Suppressor macrophage treated with lipopolysaccharide for 4 hours (primary cell): ENCODE data around the gene EPB41L2.
"Not testable (repeated sequence)": the region's sequence is repeated elsewhere in the genome, so short reads cannot be mapped to it uniquely, and the experiment has no call there.

ENCODE experiments used
- DNase-seq: peaks from one replicate; pipeline ENCODE4 v3.0.0-alpha.2; 2020

Gene EPB41L2

DNA sequence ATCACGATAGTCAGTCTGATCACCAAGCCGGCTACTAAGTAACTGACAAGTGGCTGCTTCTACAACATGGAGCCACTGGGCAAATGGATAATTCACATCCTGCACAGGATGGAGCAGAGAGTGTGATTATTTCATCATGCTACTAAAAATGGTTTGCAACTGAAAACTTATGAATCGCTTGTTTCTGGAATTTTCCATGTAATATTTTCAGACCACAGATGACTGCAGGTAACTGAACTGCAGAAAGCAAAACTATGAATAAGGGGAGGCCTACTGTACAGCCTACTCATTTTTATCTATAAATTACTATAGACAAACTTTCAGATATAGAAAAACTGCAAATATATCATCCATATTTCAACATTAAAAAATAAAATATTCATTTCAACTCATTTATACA, 91.5 kb downstream of the EPB41L2 start:
- no peak for DNase-seq

DNA sequence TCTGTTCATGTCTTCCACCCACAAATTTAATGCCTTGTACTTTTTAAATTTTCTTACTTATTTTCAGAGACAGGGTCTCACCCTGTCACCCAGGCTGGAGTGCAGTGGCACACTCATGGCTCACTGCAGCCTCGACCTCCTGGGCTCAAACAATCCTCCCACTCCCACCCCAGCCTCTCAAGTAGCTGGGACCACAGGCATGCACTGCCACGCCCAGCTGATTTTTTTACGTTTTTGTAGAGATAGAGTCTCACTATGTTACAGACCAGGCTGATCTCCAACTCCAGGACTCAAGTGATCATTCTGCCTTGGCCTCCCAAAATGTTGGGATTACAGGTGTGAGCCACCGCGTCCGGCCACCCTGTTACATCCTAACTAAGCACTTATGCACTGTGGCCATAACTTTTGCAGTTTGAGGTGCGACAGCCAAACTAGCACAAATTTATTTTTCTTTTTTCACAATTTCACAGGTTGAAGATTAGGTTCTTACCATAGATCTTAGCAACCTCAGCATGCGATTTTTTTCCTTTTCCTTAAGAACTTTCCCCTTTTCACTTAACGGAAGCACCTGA, 92.1 kb downstream of the EPB41L2 start:
- DNase-seq, result no peak

GRCh38 chr6:130969791-130970491, 93.1 kb downstream of the EPB41L2 start:
- peak; percentile 35 for DNase-seq

- no peak for DNase-seq
These were observed 93.9 kb downstream of the EPB41L2 start for GRCh38 chr6:130969166-130969565.

GRCh38 chr6:130968476-130968875, 94.6 kb downstream of the EPB41L2 start:
- DNase-seq, result no peak

GRCh38 chr6:130967502-130968445, 95.3 kb downstream of the EPB41L2 start:
- peak; percentile 56 for DNase-seq

DNA sequence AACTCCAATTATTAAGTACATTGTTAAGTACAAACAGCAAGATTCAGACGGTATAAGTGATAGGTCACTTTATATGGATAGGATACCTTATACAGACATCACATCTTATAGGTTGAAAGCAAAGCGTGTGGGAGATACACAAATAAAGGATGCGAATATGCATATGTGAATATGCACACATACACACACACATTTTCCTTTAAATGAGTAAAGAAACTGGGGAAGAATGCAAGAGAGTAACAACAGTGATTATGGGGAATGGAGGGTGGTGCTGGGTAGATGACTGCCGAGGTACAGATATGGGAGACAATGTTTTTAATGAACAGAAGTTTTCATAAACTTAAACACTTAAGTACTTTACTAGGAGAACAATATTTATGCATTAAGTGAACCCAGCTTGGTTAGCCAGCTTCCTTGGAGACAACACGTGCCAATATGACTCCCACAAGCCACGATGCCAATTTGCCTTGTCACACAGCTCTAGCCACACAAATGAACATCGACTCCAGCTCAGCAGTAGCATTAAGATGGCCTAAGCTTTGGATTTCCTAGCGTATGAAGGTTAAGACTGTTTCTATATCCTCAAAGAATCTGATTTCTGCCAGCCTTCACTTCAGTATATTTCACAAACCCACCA, 96.6 kb downstream of the EPB41L2 start:
- DNase-seq, result no peak

- peak; percentile 43 for DNase-seq
These were observed 97.4 kb downstream of the EPB41L2 start for GRCh38 chr6:130965656-130966055.

- no peak for DNase-seq
These were observed 98.0 kb downstream of the EPB41L2 start for GRCh38 chr6:130964808-130965604.

- DNase-seq, result no peak
These were observed 98.8 kb downstream of the EPB41L2 start for GRCh38 chr6:130964289-130964688.

- peak; percentile 58 for DNase-seq
These were observed 100.1 kb downstream of the EPB41L2 start for GRCh38 chr6:130962966-130963365.

- DNase-seq, result no peak
These were observed 101.9 kb downstream of the EPB41L2 start for GRCh38 chr6:130961148-130961547.

DNA sequence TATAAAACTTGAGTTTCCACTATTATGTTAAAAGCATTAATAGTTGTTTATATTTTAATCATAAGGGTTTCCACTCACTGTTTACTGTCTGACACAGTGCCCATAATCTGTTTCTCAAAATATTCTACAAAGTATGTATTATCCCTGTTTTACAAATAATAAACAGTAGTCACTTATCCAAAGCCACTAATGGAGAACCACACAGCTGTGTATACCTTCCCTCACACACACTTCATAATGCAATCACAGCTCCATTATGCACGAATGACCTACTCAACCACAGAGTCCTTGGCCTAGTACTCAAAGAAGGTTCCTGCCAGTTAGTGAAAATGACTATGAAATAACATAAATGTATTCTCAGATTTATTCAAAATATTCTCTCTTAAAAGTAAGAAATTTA, 103.1 kb downstream of the EPB41L2 start:
- DNase-seq, result no peak

DNA sequence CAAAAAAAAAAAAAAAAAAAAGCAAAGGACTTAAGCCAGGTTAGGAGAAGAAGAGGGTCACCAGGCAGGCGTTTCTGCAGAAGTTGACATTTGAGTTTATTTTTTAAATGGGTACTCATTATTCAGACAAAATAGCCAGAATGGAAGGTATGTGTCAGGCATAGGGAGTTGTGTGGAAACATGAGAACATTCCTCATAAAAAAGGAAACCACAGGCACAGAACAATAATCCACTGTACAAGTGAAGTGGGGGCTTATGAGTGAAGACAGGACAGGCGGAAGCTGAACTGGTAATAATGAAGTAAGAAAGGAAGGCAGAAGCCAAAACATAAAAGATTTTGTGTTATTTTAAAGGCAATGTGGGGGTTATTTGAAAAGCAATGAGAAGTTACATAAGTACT, 104.6 kb downstream of the EPB41L2 start:
- no peak for DNase-seq

- no peak for DNase-seq
These were observed 107.3 kb downstream of the EPB41L2 start for GRCh38 chr6:130955755-130956154.

DNA sequence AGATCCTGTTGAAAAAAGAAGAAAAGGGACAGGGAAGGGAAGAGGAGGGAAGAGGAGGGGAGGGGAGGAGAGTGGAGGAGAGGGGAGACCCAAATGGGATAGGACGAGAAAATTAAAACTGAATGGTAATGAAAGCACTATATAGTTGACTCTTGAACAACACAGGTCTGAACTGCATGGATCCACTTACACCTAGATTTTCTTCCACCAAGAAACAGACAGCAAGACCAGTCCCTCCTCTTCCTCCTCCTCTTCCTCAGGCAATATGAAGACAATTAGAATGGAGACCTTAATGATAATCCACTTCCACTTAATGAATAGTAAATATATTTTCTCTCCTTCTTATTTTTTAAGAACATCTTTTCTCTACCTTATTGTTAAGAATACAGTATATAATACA, 113.5 kb downstream of the EPB41L2 start:
- DNase-seq, result no peak

GRCh38 chr6:130947464-130947863, 115.6 kb downstream of the EPB41L2 start:
- peak; percentile 29 for DNase-seq

- DNase-seq, result no peak
These were observed 117.0 kb downstream of the EPB41L2 start for GRCh38 chr6:130946076-130946475.

GRCh38 chr6:130945401-130945919, 117.6 kb downstream of the EPB41L2 start:
- no peak for DNase-seq

GRCh38 chr6:130944486-130944885, 118.6 kb downstream of the EPB41L2 start:
- no peak for DNase-seq

GRCh38 chr6:130943738-130944137, 119.3 kb downstream of the EPB41L2 start:
- no peak for DNase-seq

GRCh38 chr6:130942752-130943151, 120.3 kb downstream of the EPB41L2 start:
- not testable (repeated sequence) for DNase-seq
